HG02763 (cell line): ENCODE measurements around the gene APLN.

Experiments
- ATAC-seq: cut with Tn5 transposase; IDR thresholded peaks from one replicate; pipeline ENCODE4 v1.9.1; 2021; ENCODE audit warnings: mild to moderate bottlenecking, moderate library complexity; ENCODE audit not compliant: unreplicated experiment

APLN gene

DNA sequence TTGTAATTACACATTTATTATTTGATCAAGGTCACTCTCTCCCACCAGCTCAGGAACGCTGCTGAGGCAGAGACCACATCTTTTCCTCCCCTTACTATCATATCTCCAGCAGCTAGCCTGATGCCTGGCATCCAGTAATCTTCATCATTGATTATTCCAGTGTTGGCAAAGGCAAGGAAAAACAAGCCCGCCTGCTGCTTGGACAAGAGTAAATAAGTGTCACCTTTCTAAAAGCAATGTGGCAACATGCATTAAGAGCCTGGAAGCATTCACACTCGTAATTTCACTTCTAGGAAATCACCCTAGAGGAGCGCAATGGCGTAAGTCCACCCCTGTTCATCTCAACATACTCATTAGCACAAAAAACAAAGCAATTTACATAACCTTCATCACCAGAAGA is 54.8 kb downstream of the APLN start:
- ATAC-seq: no peak

DNA sequence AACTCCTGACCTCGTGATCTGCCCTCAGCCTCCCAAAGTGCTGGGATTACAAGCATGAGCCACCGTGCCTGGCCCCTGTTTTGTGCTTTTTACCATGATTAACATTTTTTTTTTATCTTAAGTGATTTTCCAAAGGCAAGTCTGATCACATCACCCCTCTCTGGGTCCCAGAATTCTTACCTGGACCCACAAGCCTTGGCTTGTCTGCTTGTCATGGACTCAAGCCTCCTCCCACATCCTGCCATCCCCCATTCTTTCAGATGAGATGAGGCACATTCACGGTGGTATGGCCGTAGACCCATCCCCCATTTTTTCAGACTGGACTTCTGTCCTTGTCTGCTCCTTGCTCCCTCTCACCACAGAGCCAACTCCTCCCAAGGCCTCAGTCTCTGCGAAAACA is 55.3 kb downstream of the APLN start:
- ATAC-seq: no peak

DNA sequence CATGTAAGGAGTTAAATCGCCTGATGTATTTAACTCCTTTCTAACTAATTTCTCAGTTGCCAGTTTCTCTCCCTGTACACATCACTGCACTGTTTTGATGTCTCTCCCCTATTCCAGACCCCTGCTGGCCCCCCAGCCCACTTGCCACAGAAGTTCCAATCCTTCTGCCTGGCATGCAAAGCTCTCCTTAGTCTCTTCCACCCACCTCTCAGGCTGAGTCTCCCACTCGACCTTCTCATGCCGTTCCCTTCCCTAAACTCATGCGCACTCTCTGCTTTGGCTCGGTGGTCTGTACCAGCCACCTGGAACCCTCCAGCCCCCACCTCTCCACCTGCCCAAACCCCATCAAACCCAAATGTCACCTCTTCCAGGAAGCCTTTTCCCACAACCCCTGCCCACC is 56.9 kb downstream of the APLN start:
- no peak for ATAC-seq

DNA sequence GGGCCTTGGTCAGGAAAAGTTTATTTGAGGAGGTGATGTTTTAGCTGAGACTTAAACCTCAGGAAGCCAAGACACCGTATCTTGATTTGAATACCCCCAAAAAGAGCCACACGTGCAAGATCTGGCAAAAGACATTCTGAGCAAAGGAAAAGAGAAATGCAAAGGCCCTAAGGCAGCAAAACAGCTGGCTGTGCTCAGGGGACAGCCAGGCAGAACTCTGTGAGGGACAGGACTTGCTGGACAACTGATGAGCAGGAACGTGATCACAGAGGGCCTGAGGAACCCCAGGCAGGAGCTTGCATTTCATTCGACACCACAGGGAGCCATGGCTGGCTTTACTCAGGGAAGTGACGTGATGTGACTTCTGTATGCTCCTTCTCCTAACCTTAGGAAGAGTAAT is 58.7 kb downstream of the APLN start:
- ATAC-seq: no peak
